Esophagus squamous epithelium (tissue), 5 donors: ENCODE measurements around the gene MFAP4. TPM values are rescaled to one million over a fixed set of nuclear protein-coding genes. Genes with fewer than 3 reads are reported as not detected.
A peak's percentile ranks its signal among the peaks of the same experiment; 100 is the strongest.

Source experiments
- DNase-seq: peaks from one replicate; lab custom pipeline; 2025; lab: John Stamatoyannopoulos, UW
- H3K27ac ChIP-seq, 4 donors: fragments of 200-600 bp; sonication (generic); one replicate each; pipeline ENCODE4 v1.5.1; 2016 to 2019; ENCODE audit warnings: mild to moderate bottlenecking in 1 of 4
- H3K27me3 ChIP-seq, 4 donors: fragments of 200-600 bp; sonication (generic); 1 replicate in 3 of 4; 2 replicates in 1 of 4; pipeline versions ENCODE4 v1.5.1 to v1.6.0; 2017 to 2021; ENCODE audit warnings: antibody characterized with exemption in 1 of 4
- H3K36me3 ChIP-seq, 3 donors: fragments of 200-600 bp; sonication (generic); one replicate each; pipeline ENCODE4 v1.5.1; 2016 to 2019
- H3K4me1 ChIP-seq, 3 donors: fragments of 200-600 bp; sonication (generic); one replicate each; pipeline ENCODE4 v1.5.1; 2017 to 2019
- H3K4me3 ChIP-seq, 4 donors: fragments of 200-600 bp; sonication (generic); 1 replicate in 3 of 4; 2 replicates in 1 of 4; pipeline ENCODE4 v1.5.1; 2016 to 2019; ENCODE audit warnings: mild to moderate bottlenecking in 2 of 4, moderate library complexity in 1 of 4
- H3K9me3 ChIP-seq, 3 donors: fragments of 200-600 bp; sonication (generic); one replicate each; pipeline ENCODE4 v1.5.1; 2016 to 2019
- CTCF ChIP-seq, 6 experiments: fragments of 450-650 bp in 4 of 6; fragments of 200-600 bp in 2 of 6; sonication (generic) in 2 of 6; IDR thresholded peaks; one replicate each; pipeline ENCODE4 v1.5.1; 2016 to 2019; ENCODE audit warnings: antibody characterized with exemption in 6 of 6, mild to moderate bottlenecking in 4 of 6, moderate library complexity in 4 of 6
- POLR2A ChIP-seq, 4 donors: fragments of 450-650 bp; IDR thresholded peaks; one replicate each; pipeline ENCODE4 v1.6.1; 2017; ENCODE audit warnings: antibody characterized with exemption in 4 of 4, mild to moderate bottlenecking in 4 of 4, moderate library complexity in 3 of 4
- WGBS, 2 donors: methylation state at CpG; one replicate each; pipeline ENCODE4 v1.1.5; 2018; 5-methylcytosine and 5-hydroxymethylcytosine counted together
- intact Hi-C: fragments of 100-400 bp; cut with DNase I; formaldehyde crosslinking; loops from one replicate; pipeline ENCODE4 v1.15.0; 2022
- total RNA-seq, 4 donors: library from RNA; depleted of rRNA; stranded (reverse); fragments of >200 nt; gene quantifications; one replicate each; pipeline ENCODE4 v1.1.0, GENCODE V29; 2016
- donor health status: DM: yes; HTN: yes; CAD: no.

The MFAP4 gene
- total RNA-seq, 4 donors from 2014 or later = 4.3 to 365 (median 21.6) TPM

DNA sequence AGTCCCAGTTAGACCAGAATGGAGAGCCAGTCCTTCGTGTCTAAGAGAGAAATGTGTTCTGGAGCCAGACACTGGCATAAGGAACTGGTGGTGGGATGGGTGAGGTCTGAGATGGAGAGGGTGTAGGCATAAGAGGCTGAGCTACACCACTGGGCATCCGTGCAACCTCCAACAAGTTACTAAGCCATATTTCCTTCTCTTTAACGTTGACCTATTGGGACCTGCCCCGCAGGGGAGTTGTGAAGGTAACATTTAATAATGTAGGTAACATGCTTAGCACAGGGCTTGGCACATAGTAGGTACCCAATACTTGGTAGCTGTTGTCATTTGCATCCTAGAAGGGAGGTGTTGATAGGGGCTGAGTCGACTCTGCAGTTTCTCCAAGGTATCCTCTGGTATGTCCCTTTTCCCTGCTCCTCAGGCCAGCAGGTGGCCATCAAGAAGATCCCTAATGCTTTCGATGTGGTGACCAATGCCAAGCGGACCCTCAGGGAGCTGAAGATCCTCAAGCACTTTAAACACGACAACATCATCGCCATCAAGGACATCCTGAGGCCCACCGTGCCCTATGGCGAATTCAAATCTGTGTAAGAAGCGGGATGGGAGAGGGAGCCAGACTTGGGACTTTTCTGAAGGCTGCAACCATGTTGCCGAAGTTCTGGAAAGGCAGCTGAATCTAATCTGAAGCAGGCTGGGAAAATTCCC lies 7.5 kb downstream of the MFAP4 start:
- Histone ChIP-seq H3K4me3 (peak overlapping the region; percentile 59 to 89 (median 75)), H3K27ac (peak overlapping the region; percentile 90 to 99 (median 96)), H3K36me3 (peaks cover 26 to 55% (median 30%) of the 10 kb centered on the region in 3 donors), H3K27me3 (no peaks in the 10 kb centered on the region), H3K4me1 (peaks cover 29 to 79% (median 38%) of the 10 kb centered on the region in 3 donors), H3K9me3 (no peaks in the 10 kb centered on the region)
- DNase-seq = no peak
- intact Hi-C loops = loop anchor here (5.0 kb wide), 1 partner anchor 68 kb away; no protein-coding TSS in a partner anchor
- 79 to 80% methylated on average over 9 to 13 of the region's 13 CpGs for WGBS, 2 donors
- TF ChIP-seq POLR2A (IDR thresholded peaks at IDR 0.05) = no peak
- no peak for TF ChIP-seq CTCF (IDR thresholded peaks at IDR 0.05)

DNA sequence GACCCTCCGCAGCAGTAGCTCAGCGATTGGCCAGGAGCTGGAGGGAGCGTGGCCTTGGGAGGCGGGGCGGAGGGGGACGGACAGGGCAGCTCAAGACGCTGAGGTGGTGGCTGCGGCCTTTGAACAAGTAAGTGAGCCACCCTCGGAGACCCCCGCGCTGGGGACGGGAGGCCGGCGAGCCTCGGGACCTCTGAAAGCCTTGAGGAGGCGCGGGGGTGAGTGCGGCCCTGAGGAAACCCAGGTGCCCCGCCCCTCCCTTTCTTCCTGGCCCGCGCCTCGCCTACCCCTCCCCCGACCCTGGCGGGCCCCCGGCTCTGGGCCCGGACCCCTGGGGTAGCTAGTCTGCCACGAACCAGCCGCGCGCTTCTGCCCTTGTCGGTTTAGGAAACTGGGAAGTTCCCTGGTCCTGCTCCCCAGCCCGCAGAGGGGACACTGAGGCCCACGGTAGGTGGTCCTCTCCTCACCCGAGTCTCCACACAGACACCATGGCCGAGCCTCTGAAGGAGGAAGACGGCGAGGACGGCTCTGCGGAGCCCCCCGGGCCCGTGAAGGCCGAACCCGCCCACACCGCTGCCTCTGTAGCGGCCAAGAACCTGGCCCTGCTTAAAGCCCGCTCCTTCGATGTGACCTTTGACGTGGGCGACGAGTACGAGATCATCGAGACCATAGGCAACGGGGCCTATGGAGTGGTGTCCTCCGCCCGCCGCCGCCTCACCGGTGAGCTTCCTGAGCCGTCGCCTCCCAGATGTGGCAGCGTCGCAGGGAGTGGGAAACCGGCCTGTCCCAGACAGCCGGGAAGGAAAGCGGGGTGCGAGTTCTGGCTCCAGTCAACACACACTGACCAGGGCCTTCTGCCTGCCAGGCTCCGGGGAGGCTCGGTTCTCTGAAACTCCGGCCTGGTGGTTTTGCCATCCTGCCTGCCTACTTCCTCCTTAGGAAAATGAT lies 8.3 kb downstream of the MFAP4 start, which contains the start of gene MAPK7:
TSS of gene MAPK7 (plus strand) at position 83 of the 945 bp plus-strand sequence. CDS start at position 486, 403 bp downstream.
- Histone ChIP-seq H3K27ac (peak within 1 kb of the TSS; percentile 90 to 99 (median 96)), H3K27me3 (no peaks in the 10 kb centered on the region), H3K4me1 (peaks cover 20 to 70% (median 29%) of the 10 kb centered on the region in 3 donors), H3K4me3 (peak within 1 kb of the TSS; percentile 59 to 89 (median 75)), H3K9me3 (no peaks in the 10 kb centered on the region), H3K36me3 (peaks cover 23 to 46% (median 24%) of the 10 kb centered on the region in 3 donors)
- TF ChIP-seq CTCF (IDR thresholded peaks at IDR 0.05) = no peak
- peak in 2 of 4 donors; percentile 8 to 64 for TF ChIP-seq POLR2A (IDR thresholded peaks at IDR 0.05)
- DNase-seq = no peak
- WGBS, 2 donors = 0 to 32% methylated on average over 3 to 13 of the region's 69 CpGs
- intact Hi-C loops = loop anchor here (5.0 kb wide), 1 partner anchor 69 kb away; no protein-coding TSS in a partner anchor

DNA sequence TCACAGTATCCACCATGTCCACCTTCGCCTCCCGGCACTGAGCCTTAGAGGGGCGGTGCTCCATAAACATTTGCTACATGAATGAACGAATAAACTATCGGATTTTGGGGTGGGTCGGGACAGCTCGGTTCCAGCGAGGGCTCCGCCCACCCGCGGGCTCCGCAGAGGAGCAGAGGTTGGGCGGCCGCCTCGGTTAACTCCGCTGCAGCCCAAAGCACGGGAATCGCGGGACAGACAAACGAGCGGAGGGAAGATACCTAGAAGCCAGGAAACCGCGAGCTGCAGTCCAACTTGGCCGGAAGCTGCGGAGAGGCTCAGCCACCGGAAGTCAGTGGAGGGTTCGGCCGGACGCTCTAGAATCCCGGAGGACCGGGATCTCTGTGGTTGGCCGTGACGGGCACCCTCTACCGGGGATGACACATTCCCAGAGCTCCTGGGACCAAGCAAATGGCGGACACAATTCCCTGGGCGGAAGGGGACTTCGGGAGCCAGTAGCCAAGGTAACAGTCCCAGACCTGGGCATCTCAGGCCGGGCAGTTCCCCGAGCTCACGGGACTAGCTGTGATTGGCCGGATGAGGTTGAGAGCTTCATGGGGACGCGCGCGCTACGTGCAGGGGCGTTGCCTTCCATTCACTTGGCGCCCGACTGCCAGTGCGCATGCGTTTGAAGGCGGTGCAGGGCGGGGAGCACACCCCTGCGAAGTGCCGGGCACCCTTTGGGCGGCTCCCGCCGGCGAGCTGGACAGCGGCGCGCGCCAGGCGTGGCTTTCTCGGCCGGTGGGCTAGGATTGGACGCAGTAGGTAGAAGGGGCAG lies 9.2 kb downstream of the MFAP4 start:
- peaks cover 15 to 38% (median 18%) of the 10 kb centered on the region in 3 donors for H3K36me3 ChIP-seq
- intact Hi-C loops = loop anchor here (5.0 kb wide), 1 partner anchor 69 kb away; no protein-coding TSS in a partner anchor
- DNase-seq = peak; percentile 93
- TF ChIP-seq CTCF (IDR thresholded peaks at IDR 0.05) (peak in 2 of 6 experiments; percentile 4 to 23), POLR2A (IDR thresholded peaks at IDR 0.05) (peak in 3 of 4 donors; percentile 54 to 76 (median 63))
- peak overlapping the region; percentile 90 to 99 (median 96) for H3K27ac ChIP-seq
- WGBS, 2 donors = 0 to 5% methylated on average over 12 to 26 of the region's 67 CpGs
- H3K27me3 ChIP-seq = no peaks in the 10 kb centered on the region
- H3K4me1 ChIP-seq = peaks cover 13 to 62% (median 23%) of the 10 kb centered on the region in 3 donors
- peak overlapping the region; percentile 59 to 89 (median 75) for H3K4me3 ChIP-seq
- H3K9me3 ChIP-seq = no peaks in the 10 kb centered on the region

- no peak for TF ChIP-seq CTCF (IDR thresholded peaks at IDR 0.05)
- H3K4me3 ChIP-seq = peak overlapping the region; percentile 59 to 89 (median 75)
- peaks cover 12 to 57% (median 19%) of the 10 kb centered on the region in 3 donors for H3K4me1 ChIP-seq
- no peaks in the 10 kb centered on the region for H3K27me3 ChIP-seq
- no peaks in the 10 kb centered on the region for H3K9me3 ChIP-seq
- 26 to 27% methylated on average over 2 of the region's 2 CpGs for WGBS, 2 donors
- no peak for DNase-seq
- H3K36me3 ChIP-seq = peaks cover 15 to 28% (median 15%) of the 10 kb centered on the region in 3 donors
- H3K27ac ChIP-seq = peak overlapping the region; percentile 90 to 99 (median 96)
- intact Hi-C loops = loop anchor here (5.0 kb wide), 1 partner anchor 70 kb away; no protein-coding TSS in a partner anchor
Observed at GRCh38 chr17:19376811-19377210, 10.2 kb downstream of the MFAP4 start.
